Erythroblast (primary cell): ENCODE measurements around the gene CDKN2B-AS1.

Experiments used
- GATA1 ChIP-seq: IDR thresholded peaks from 2 replicates; pipeline ENCODE4 v1.6.1; 2011; ENCODE audit warnings: low read depth, mild to moderate bottlenecking, control low read depth, low read length, moderate library complexity
- POLR2A ChIP-seq: IDR thresholded peaks from 2 replicates; pipeline ENCODE4 v1.6.1; 2011; ENCODE audit warnings: mild to moderate bottlenecking, low read length

GRCh38 chr9:22041344-22041743, 46.8 kb downstream of the CDKN2B-AS1 start:
- TF ChIP-seq POLR2A = no peak
- TF ChIP-seq GATA1 = no peak
